ENCODE measurements around the gene PCDHA1. TPM values are rescaled to one million over a fixed set of nuclear protein-coding genes. Genes with fewer than 3 reads are reported as not detected.

PCDHA1 gene
- total RNA-seq (2021; ENCODE audit: unreplicated experiment), result not detected
- polyA plus RNA-seq (2012), result 0.01 and 0.14 TPM in 2 replicates
- Bru-seq, nascent RNA, result percentile 0 among the genes with signal in this experiment
- percentile 17 among the genes with signal in this experiment for BruChase-seq, experiment 1, labeled RNA remaining after a 6-hour chase
- BruChase-seq, experiment 2, labeled RNA remaining after a 2-hour chase, result percentile 9 among the genes with signal in this experiment
- long read RNA-seq, result 0 reads

- no peaks in the 10 kb centered on the region for H3K4me1 ChIP-seq (ENCODE audit: control insufficient read depth in 1 of 2, insufficient read depth in 2 of 2, low read length in 2 of 2)
- H3K36me3 ChIP-seq (ENCODE audit: control insufficient read depth in 1 of 2, insufficient read depth in 2 of 2, low read length in 2 of 2), result no peaks in the 10 kb centered on the region
- H4K20me1 ChIP-seq (ENCODE audit: insufficient read depth), result no peaks in the 10 kb centered on the region
- intact Hi-C loops (cut with micrococcal nuclease), result loop anchor here (5.0 kb wide), 1 partner anchor 34 kb away; no protein-coding TSS in a partner anchor
- H3K27ac ChIP-seq (ENCODE audit: low read depth, low read length), result no peak within 1 kb of the TSS
- TF ChIP-seq EZH2phosphoT487 (IDR thresholded peaks at IDR 0.05; ENCODE audit: borderline replicate concordance), result no peak
- TF ChIP-seq, protein P1, sequence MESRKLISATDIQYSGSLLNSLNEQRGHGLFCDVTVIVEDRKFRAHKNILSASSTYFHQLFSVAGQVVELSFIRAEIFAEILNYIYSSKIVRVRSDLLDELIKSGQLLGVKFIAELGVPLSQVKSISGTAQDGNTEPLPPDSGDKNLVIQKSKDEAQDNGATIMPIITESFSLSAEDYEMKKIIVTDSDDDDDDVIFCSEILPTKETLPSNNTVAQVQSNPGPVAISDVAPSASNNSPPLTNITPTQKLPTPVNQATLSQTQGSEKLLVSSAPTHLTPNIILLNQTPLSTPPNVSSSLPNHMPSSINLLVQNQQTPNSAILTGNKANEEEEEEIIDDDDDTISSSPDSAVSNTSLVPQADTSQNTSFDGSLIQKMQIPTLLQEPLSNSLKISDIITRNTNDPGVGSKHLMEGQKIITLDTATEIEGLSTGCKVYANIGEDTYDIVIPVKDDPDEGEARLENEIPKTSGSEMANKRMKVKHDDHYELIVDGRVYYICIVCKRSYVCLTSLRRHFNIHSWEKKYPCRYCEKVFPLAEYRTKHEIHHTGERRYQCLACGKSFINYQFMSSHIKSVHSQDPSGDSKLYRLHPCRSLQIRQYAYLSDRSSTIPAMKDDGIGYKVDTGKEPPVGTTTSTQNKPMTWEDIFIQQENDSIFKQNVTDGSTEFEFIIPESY (IDR thresholded peaks at IDR 0.05; ENCODE audit: extremely low read depth, insufficient replicate concordance, low read length), result no peak
- TF ChIP-seq, protein P2, sequence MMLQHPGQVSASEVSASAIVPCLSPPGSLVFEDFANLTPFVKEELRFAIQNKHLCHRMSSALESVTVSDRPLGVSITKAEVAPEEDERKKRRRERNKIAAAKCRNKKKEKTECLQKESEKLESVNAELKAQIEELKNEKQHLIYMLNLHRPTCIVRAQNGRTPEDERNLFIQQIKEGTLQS (IDR thresholded peaks at IDR 0.05), result no peak
- TF ChIP-seq ELF1 (IDR thresholded peaks at IDR 0.05; ENCODE audit: borderline replicate concordance, low read depth), result no peak
- no peak for TF ChIP-seq MAX (IDR thresholded peaks at IDR 0.05)
- TF ChIP-seq ZNF274 (IDR thresholded peaks at IDR 0.05; ENCODE audit: low read depth, low read length), result no peak
- TF ChIP-seq, protein P3, sequence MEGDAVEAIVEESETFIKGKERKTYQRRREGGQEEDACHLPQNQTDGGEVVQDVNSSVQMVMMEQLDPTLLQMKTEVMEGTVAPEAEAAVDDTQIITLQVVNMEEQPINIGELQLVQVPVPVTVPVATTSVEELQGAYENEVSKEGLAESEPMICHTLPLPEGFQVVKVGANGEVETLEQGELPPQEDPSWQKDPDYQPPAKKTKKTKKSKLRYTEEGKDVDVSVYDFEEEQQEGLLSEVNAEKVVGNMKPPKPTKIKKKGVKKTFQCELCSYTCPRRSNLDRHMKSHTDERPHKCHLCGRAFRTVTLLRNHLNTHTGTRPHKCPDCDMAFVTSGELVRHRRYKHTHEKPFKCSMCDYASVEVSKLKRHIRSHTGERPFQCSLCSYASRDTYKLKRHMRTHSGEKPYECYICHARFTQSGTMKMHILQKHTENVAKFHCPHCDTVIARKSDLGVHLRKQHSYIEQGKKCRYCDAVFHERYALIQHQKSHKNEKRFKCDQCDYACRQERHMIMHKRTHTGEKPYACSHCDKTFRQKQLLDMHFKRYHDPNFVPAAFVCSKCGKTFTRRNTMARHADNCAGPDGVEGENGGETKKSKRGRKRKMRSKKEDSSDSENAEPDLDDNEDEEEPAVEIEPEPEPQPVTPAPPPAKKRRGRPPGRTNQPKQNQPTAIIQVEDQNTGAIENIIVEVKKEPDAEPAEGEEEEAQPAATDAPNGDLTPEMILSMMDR (IDR thresholded peaks at IDR 0.05 in 2 of 3, conservative IDR thresholded peaks at IDR 0.05 in 1 of 3; ENCODE audit: borderline replicate concordance in 1 of 3, insufficient read depth in 1 of 3, low read depth in 2 of 3, low read length in 2 of 3), result peak in 2 of 3 experiments; percentile 5 to 38; a peak in 1 of 6 replicates
- TF ChIP-seq REST (IDR thresholded peaks at IDR 0.05; ENCODE audit: low read depth), result no peak
- TF ChIP-seq CEBPB (IDR thresholded peaks at IDR 0.05; ENCODE audit: low read depth), result no peak
- peak; percentile 38 for TF ChIP-seq RAD21 (IDR thresholded peaks at IDR 0.05; ENCODE audit: low read depth)
- no peak for TF ChIP-seq JUND (IDR thresholded peaks at IDR 0.05)
- H3K9ac ChIP-seq (ENCODE audit: low read length), result no peak within 1 kb of the TSS
- H3K27me3 ChIP-seq (ENCODE audit: insufficient read depth, low read length), result no peaks in the 10 kb centered on the region
- no peak within 1 kb of the TSS for H2AFZ ChIP-seq (ENCODE audit: low read depth, low read length, poor library complexity, severe bottlenecking)
- H3K79me2 ChIP-seq (ENCODE audit: insufficient read depth, low read length), result no peaks in the 10 kb centered on the region
- no peak within 1 kb of the TSS for H3K4me2 ChIP-seq (ENCODE audit: low read length)
- DNase-seq (ENCODE audit: low read depth, low spot score), result no peak
- BruUV-seq (replicated peaks), result no TSS peak
- ChIA-PET RAD21 (ENCODE audit: low non-redundant PET in 1 of 2, low total read pairs in 2 of 2, uncharacterized antibody in 2 of 2, unreplicated experiment in 2 of 2) (no interaction called here), POLR2A (no interaction called here), CTCF (interaction anchor here (1.3 kb wide), 1 partner anchor 254 kb away, joined by 5 read pairs; no protein-coding TSS in a partner anchor)
- H3K9me2 ChIP-seq (ENCODE audit: insufficient read depth), result no peaks in the 10 kb centered on the region
- H3K4me3 ChIP-seq (replicated peaks in 1 of 2; ENCODE audit: low read depth in 1 of 2, low read length in 2 of 2), result no peak within 1 kb of the TSS
- no peak for ATAC-seq
- H3K9me3 ChIP-seq (ENCODE audit: control insufficient read depth in 1 of 2, insufficient read depth in 1 of 2, low read depth in 1 of 2, low read length in 2 of 2), result peaks cover 0 to 6% of the 10 kb centered on the region in 2 experiments; a peak in 2 of 4 replicates
Measured at GRCh38 chr5:140785905-140786686, at the start of gene PCDHA1. TSS of gene PCDHA1 (plus strand) at chr5:140786140.

All from HCT116 (cell line).